Endothelial cell of umbilical vein (primary cell): ENCODE data around the gene CCDC57. TPM values are rescaled to one million over a fixed set of nuclear protein-coding genes. Genes with fewer than 3 reads are reported as not detected.

ENCODE experiments used
- BruUV-seq: library from RNA; stranded (reverse); fragments of 400-500 nt; replicated peaks from 2 replicates; lab custom pipeline; 2021; lab: Mats Ljungman, UMichigan
- CTCF ChIA-PET: fragments of 300-600, 350-600 bp; sonication (Branson Sonifier 250); formaldehyde crosslinking; loops from one replicate; lab custom pipeline; 2021; ENCODE audit warnings: antibody characterized with exemption, inconsistent platforms; lab: Charles Lee
- POLR2A ChIA-PET: fragments of 300-600, 350-600 bp; sonication (Branson Sonifier 250); formaldehyde crosslinking; loops from one replicate; lab custom pipeline; 2021; ENCODE audit warnings: antibody characterized with exemption, inconsistent platforms; lab: Charles Lee
- DNase-seq: peaks from one replicate; pipeline ENCODE4 v3.0.0-alpha.2; 2011; ENCODE audit warnings: low read depth, low spot score
- FAIRE-seq: peaks from 2 replicates; lab custom pipeline; 2011; peaks lifted over from hg19 to GRCh38; lab: Jason Lieb, UNC
- H2AFZ ChIP-seq: 2 replicates; pipeline ENCODE4 v1.6.0; 2012; ENCODE audit warnings: low read depth, low read length, control low read depth, inconsistent platforms
- H3K27ac ChIP-seq: 2 replicates; pipeline ENCODE4 v1.5.1; 2011; ENCODE audit warnings: low read depth, mild to moderate bottlenecking, control low read depth, low read length, moderate library complexity; ENCODE audit not compliant: insufficient read depth
- H3K27me3 ChIP-seq, 2 experiments: 2 replicates each; pipeline versions ENCODE4 v1.6.0 to v1.6.1; 2011; ENCODE audit warnings: low read length in 2 of 2, mixed read lengths in 1 of 2; ENCODE audit not compliant: control insufficient read depth in 2 of 2, insufficient read depth in 2 of 2
- H3K36me3 ChIP-seq, 2 experiments: 2 replicates in 1 of 2; 3 replicates in 1 of 2; pipeline ENCODE4 v1.5.1; 2011; ENCODE audit warnings: low read length in 2 of 2, mild to moderate bottlenecking in 1 of 2, moderate library complexity in 1 of 2; ENCODE audit not compliant: control insufficient read depth in 2 of 2, insufficient read depth in 2 of 2; ENCODE audit errors: extremely low read depth in 1 of 2
- H3K4me1 ChIP-seq: 3 replicates; pipeline ENCODE4 v1.5.1; 2011; ENCODE audit warnings: mild to moderate bottlenecking, low read length; ENCODE audit not compliant: control insufficient read depth, insufficient read depth; ENCODE audit errors: extremely low read depth
- H3K4me2 ChIP-seq: 2 replicates; pipeline ENCODE4 v1.6.1; 2011; ENCODE audit warnings: low read length, control low read depth, mixed read lengths; ENCODE audit not compliant: insufficient read depth
- H3K4me3 ChIP-seq, 3 experiments: fragments of 200-600 bp in 1 of 3; sonication (generic), shearing (Covaris generic) in 1 of 3; replicated peaks in 1 of 3; 2 replicates each; pipeline ENCODE4 v1.5.1; 2011 to 2016; ENCODE audit warnings: control low read depth in 3 of 3, low read length in 3 of 3, mild to moderate bottlenecking in 2 of 3, inconsistent platforms in 1 of 3, low read depth in 1 of 3, moderate library complexity in 1 of 3; ENCODE audit not compliant: insufficient read depth in 1 of 3
- H3K79me2 ChIP-seq: 2 replicates; pipeline ENCODE4 v1.6.0; 2012; ENCODE audit warnings: low read length, inconsistent platforms; ENCODE audit not compliant: control insufficient read depth, insufficient read depth
- H3K9ac ChIP-seq: replicated peaks from 2 replicates; pipeline ENCODE3; 2011; ENCODE audit warnings: low read length, control low read depth; ENCODE audit not compliant: insufficient read depth; ENCODE audit errors: extremely low read depth
- H3K9me1 ChIP-seq: replicated peaks from 3 replicates; pipeline ENCODE4 v1.6.0; 2011; ENCODE audit warnings: mild to moderate bottlenecking, low read length; ENCODE audit not compliant: control insufficient read depth, insufficient read depth; ENCODE audit errors: extremely low read depth
- H3K9me3 ChIP-seq: replicated peaks from 2 replicates; pipeline ENCODE4 v1.5.1; 2012; ENCODE audit warnings: low read length, inconsistent platforms; ENCODE audit not compliant: control insufficient read depth, insufficient read depth
- H4K20me1 ChIP-seq: replicated peaks from 2 replicates; pipeline ENCODE3; 2011; ENCODE audit warnings: mild to moderate bottlenecking, low read length; ENCODE audit not compliant: control insufficient read depth, insufficient read depth; ENCODE audit errors: extremely low read depth
- CTCF ChIP-seq, 2 donors: IDR thresholded peaks; 1 replicate in 1 of 2; 2 replicates in 1 of 2; pipeline ENCODE4 v1.5.1; 2011; ENCODE audit warnings: low read length in 2 of 2, mild to moderate bottlenecking in 2 of 2, moderate library complexity in 2 of 2, control low read depth in 1 of 2, inconsistent platforms in 1 of 2, low read depth in 1 of 2; ENCODE audit not compliant: insufficient read depth in 1 of 2; ENCODE audit errors: extremely low read depth in 1 of 2
- EZH2 ChIP-seq: IDR thresholded peaks from 2 replicates; pipeline ENCODE4 v1.6.1; 2012; ENCODE audit warnings: borderline replicate concordance, low read depth, mild to moderate bottlenecking, moderate library complexity, low read length, inconsistent platforms; ENCODE audit not compliant: severe bottlenecking
- FOS ChIP-seq: IDR thresholded peaks from 2 replicates; pipeline ENCODE4 v1.6.1; 2011; ENCODE audit warnings: mild to moderate bottlenecking, low read length, moderate library complexity, borderline replicate concordance; ENCODE audit not compliant: insufficient read depth
- GATA2 ChIP-seq: IDR thresholded peaks from 2 replicates; pipeline ENCODE4 v1.7.0; 2011; ENCODE audit warnings: low read depth, mild to moderate bottlenecking, moderate library complexity, mixed read lengths, low read length; ENCODE audit not compliant: insufficient read length, insufficient read depth
- JUN ChIP-seq: IDR thresholded peaks from 2 replicates; pipeline ENCODE4 v1.6.1; 2011; ENCODE audit warnings: borderline replicate concordance, low read depth; ENCODE audit not compliant: insufficient read length, insufficient read depth
- MAX ChIP-seq: IDR thresholded peaks from 2 replicates; pipeline ENCODE4 v1.6.1; 2011; ENCODE audit not compliant: insufficient read depth, insufficient read length
- MYC ChIP-seq: IDR thresholded peaks from one replicate; pipeline ENCODE4 v1.6.1; 2011; ENCODE audit warnings: mild to moderate bottlenecking, low read depth, low read length
- POLR2A ChIP-seq: IDR thresholded peaks from 2 replicates; pipeline ENCODE4 v1.6.1; 2012; ENCODE audit warnings: low read depth, mild to moderate bottlenecking, control low read depth, low read length
- POLR2AphosphoS5 ChIP-seq: IDR thresholded peaks from 2 replicates; pipeline ENCODE4 v1.6.1; 2012; ENCODE audit warnings: low read depth, mild to moderate bottlenecking, control low read depth, low read length, moderate library complexity; ENCODE audit not compliant: insufficient read depth
- dilution Hi-C: fragments of 300-500 bp; cut with MboI; formaldehyde crosslinking; loops from one replicate; pipeline ENCODE4 v1.15.0; 2019; ENCODE audit warnings: low sequenced_read_pairs; ENCODE audit not compliant: extremely low pct_ligation_motif_present
- intact Hi-C: fragments of 100-400 bp; cut with micrococcal nuclease; formaldehyde crosslinking; loops from one replicate; pipeline ENCODE4 v1.10.0; 2022
- polyA plus RNA-seq, 4 experiments: library from polyadenylated mRNA; depleted of rRNA in 3 of 4; stranded (reverse) in 3 of 4; unstranded in 1 of 4; fragments of >200 nt; gene quantifications; 2 replicates each; pipeline versions ENCODE4 v1.2.1 to v1.2.3, GENCODE V29; 2011 to 2012; ENCODE audit warnings: missing spikeins in 1 of 4
- total RNA-seq: library from RNA; stranded (reverse); gene quantifications from 2 replicates; pipeline ENCODE4 v1.2.3, GENCODE V29; 2021

CCDC57 gene
- total and polyA plus RNA-seq, 2 donors (not counting 3 experiments of a cell fraction or from before 2014, with no cell fraction given): 18.6 to 31.6 TPM

- H3K9me3 ChIP-seq: no peaks in the 10 kb centered on the region
- dilution Hi-C loops: no loop called here
- no peak overlapping the region for H3K27ac ChIP-seq
- peak; percentile 98 for FAIRE-seq
- intact Hi-C loops: no loop called here
- H3K9ac ChIP-seq: no peak overlapping the region
- no peaks in the 10 kb centered on the region for H3K27me3 ChIP-seq
- no peak overlapping the region for H3K4me3 ChIP-seq
- H3K4me1 ChIP-seq: no peaks in the 10 kb centered on the region
- TF ChIP-seq EZH2: no peak
- TF ChIP-seq GATA2: no peak
- no peak for TF ChIP-seq CTCF (IDR thresholded peaks at IDR 0.05; ENCODE audit: extremely low read depth in 1 of 2, insufficient read depth in 1 of 2, low read depth in 1 of 2, low read length in 2 of 2)
- no peak for TF ChIP-seq POLR2AphosphoS5
- no peaks in the 10 kb centered on the region for H4K20me1 ChIP-seq
- H3K9me1 ChIP-seq: no peaks in the 10 kb centered on the region
- H2AFZ ChIP-seq: no peak overlapping the region
- DNase-seq: no peak
- H3K4me2 ChIP-seq: no peak overlapping the region
- no TSS peak for BruUV-seq
- H3K36me3 ChIP-seq: peaks cover 0 to 3% of the 10 kb centered on the region in 2 experiments
- no peaks in the 10 kb centered on the region for H3K79me2 ChIP-seq
- ChIA-PET POLR2A (no interaction called here), CTCF (interaction anchor here (0.6 to 1.2 kb wide), 2 partner anchors 147 to 157 kb away, joined by 3 read pairs; no protein-coding TSS in a partner anchor)
These were observed 35.4 kb downstream of the CCDC57 start for GRCh38 chr17:82177276-82177675.

- H4K20me1 ChIP-seq: no peaks in the 10 kb centered on the region
- FAIRE-seq (no peak), DNase-seq (no peak)
- H3K36me3 ChIP-seq: peaks cover 0 to 3% of the 10 kb centered on the region in 2 experiments
- no peaks in the 10 kb centered on the region for H3K27me3 ChIP-seq
- H3K79me2 ChIP-seq: no peaks in the 10 kb centered on the region
- no peak overlapping the region for H3K4me2 ChIP-seq
- BruUV-seq: no TSS peak
- no peak overlapping the region for H3K27ac ChIP-seq
- no peak overlapping the region for H3K4me3 ChIP-seq
- no peaks in the 10 kb centered on the region for H3K9me3 ChIP-seq
- ChIA-PET POLR2A (no interaction called here), CTCF (no interaction called here)
- H3K4me1 ChIP-seq: no peaks in the 10 kb centered on the region
- intact Hi-C loops (no loop called here), dilution Hi-C loops (no loop called here)
- H2AFZ ChIP-seq: no peak overlapping the region
- no peaks in the 10 kb centered on the region for H3K9me1 ChIP-seq
- no peak for TF ChIP-seq FOS
- no peak for TF ChIP-seq MAX
- TF ChIP-seq CTCF (IDR thresholded peaks at IDR 0.05; ENCODE audit: extremely low read depth in 1 of 2, insufficient read depth in 1 of 2, low read depth in 1 of 2, low read length in 2 of 2): no peak
- TF ChIP-seq POLR2AphosphoS5: no peak
- no peak for TF ChIP-seq GATA2
- no peak for TF ChIP-seq MYC
- TF ChIP-seq EZH2: no peak
- no peak for TF ChIP-seq JUN
- TF ChIP-seq POLR2A: no peak
- no peak overlapping the region for H3K9ac ChIP-seq
These were observed 36.7 kb downstream of the CCDC57 start for GRCh38 chr17:82175951-82176350.
